SK-N-SH (cell line): ENCODE data around the gene BABAM1.

Experiments
- CTCF ChIP-seq: fragments of 200-600 bp; sonication (generic); IDR thresholded peaks from 2 replicates; pipeline ENCODE4 v1.6.1; 2017; ENCODE audit warnings: antibody characterized with exemption, mild to moderate bottlenecking, moderate library complexity
- EP300 ChIP-seq, 2 experiments: IDR thresholded peaks; 2 replicates each; pipeline versions ENCODE4 v1.4.0 to v1.6.1; 2012; ENCODE audit warnings: borderline replicate concordance in 1 of 2, low read depth in 1 of 2, low read length in 1 of 2
- EZH2phosphoT487 ChIP-seq: fragments of 200-600 bp; sonication (generic); IDR thresholded peaks from 2 replicates; pipeline ENCODE4 v1.6.1; 2017; ENCODE audit warnings: low read depth, mixed run types, mild to moderate bottlenecking, antibody characterized with exemption, moderate library complexity, borderline replicate concordance
- FOXJ3 ChIP-seq: sonication (generic); formaldehyde crosslinking; IDR thresholded peaks from 2 replicates; pipeline ENCODE4 v1.5.1; 2020; ENCODE audit warnings: mild to moderate bottlenecking, missing genetic modification reagents
- MXI1 ChIP-seq: IDR thresholded peaks from 2 replicates; pipeline ENCODE4 v1.6.1; 2012; ENCODE audit warnings: mild to moderate bottlenecking, low read depth, low read length, improper control_type of control experiment
- NFIC ChIP-seq: IDR thresholded peaks from 2 replicates; pipeline ENCODE4 v1.4.0; 2012; ENCODE audit warnings: borderline replicate concordance
- POLR2AphosphoS5 ChIP-seq: IDR thresholded peaks from 2 replicates; pipeline ENCODE4 v1.6.1; 2012; ENCODE audit warnings: low read depth, low read length
- RFX5 ChIP-seq: IDR thresholded peaks from 2 replicates; pipeline ENCODE4 v1.6.1; 2012; ENCODE audit warnings: mild to moderate bottlenecking, improper control_type of control experiment, low read length
- SIN3A ChIP-seq: IDR thresholded peaks from 2 replicates; pipeline ENCODE4 v1.6.1; 2012; ENCODE audit warnings: low read depth, mild to moderate bottlenecking, low read length, moderate library complexity, borderline replicate concordance
- TF ChIP-seq, protein P1 (sequence below): IDR thresholded peaks from 2 replicates; pipeline ENCODE4 v1.4.0; 2012; ENCODE audit warnings: low read depth

DNA sequence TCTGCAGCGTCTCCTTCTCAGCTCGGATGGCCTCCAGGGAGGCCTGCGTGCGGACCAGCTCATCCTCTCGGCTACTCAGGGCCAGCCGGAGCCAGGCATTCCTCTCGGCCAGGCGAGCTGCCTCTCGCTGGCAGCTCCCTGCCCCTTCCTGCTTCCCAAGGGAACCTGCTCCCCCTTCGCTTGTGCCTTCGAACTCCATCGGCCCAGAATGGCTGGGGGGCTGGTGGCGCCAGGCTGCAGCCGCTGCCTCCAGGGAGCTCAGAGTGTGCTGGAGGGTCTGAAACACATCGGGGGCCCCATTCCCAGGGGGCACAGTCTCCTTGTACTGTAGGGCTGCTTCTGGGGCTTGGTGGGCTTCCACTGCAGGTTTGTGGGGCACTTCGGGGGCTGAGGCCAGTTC lies 4.7 kb upstream of the BABAM1 start:
- TF ChIP-seq MXI1 (no peak), RFX5 (no peak), CTCF (no peak), FOXJ3 (no peak), NFIC (no peak), EP300 (IDR thresholded peaks at IDR 0.05; ENCODE audit: borderline replicate concordance in 1 of 2, low read depth in 1 of 2, low read length in 1 of 2) (no peak), POLR2AphosphoS5 (no peak), EZH2phosphoT487 (no peak), SIN3A (no peak)
- TF ChIP-seq, protein P1, sequence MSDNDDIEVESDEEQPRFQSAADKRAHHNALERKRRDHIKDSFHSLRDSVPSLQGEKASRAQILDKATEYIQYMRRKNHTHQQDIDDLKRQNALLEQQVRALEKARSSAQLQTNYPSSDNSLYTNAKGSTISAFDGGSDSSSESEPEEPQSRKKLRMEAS: no peak
